Stomach (tissue), 4 donors: ENCODE results near the gene TCN2.

Experiments
- EP300 ChIP-seq: sonication (generic); formaldehyde crosslinking; IDR thresholded peaks from one replicate; pipeline ENCODE4 v1.6.1; 2017; ENCODE audit warnings: antibody characterized with exemption
- POLR2A ChIP-seq, 4 donors: fragments of 450-650 bp; IDR thresholded peaks; one replicate each; pipeline ENCODE4 v1.6.1; 2016; ENCODE audit warnings: antibody characterized with exemption in 4 of 4, control low read depth in 2 of 4, mild to moderate bottlenecking in 1 of 4, moderate library complexity in 1 of 4
- POLR2AphosphoS5 ChIP-seq, 3 donors: sonication (generic); formaldehyde crosslinking; IDR thresholded peaks; one replicate each; pipeline ENCODE4 v1.6.1; 2016; ENCODE audit warnings: antibody characterized with exemption in 3 of 3
- TF ChIP-seq, protein P1 (sequence below), 7 experiments: fragments of 450-650 bp in 4 of 7; fragments of 200-600 bp in 3 of 7; sonication (generic) in 3 of 7; IDR thresholded peaks; one replicate each; pipeline ENCODE4 v1.5.1; 2016 to 2019; ENCODE audit warnings: antibody characterized with exemption in 7 of 7, control low read depth in 2 of 7, mild to moderate bottlenecking in 1 of 7

GRCh38 chr22:30586414-30586813, 20.6 kb upstream of the TCN2 start:
- TF ChIP-seq, protein P1, sequence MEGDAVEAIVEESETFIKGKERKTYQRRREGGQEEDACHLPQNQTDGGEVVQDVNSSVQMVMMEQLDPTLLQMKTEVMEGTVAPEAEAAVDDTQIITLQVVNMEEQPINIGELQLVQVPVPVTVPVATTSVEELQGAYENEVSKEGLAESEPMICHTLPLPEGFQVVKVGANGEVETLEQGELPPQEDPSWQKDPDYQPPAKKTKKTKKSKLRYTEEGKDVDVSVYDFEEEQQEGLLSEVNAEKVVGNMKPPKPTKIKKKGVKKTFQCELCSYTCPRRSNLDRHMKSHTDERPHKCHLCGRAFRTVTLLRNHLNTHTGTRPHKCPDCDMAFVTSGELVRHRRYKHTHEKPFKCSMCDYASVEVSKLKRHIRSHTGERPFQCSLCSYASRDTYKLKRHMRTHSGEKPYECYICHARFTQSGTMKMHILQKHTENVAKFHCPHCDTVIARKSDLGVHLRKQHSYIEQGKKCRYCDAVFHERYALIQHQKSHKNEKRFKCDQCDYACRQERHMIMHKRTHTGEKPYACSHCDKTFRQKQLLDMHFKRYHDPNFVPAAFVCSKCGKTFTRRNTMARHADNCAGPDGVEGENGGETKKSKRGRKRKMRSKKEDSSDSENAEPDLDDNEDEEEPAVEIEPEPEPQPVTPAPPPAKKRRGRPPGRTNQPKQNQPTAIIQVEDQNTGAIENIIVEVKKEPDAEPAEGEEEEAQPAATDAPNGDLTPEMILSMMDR (IDR thresholded peaks at IDR 0.05): no peak
- TF ChIP-seq POLR2AphosphoS5 (IDR thresholded peaks at IDR 0.05): no peak
- no peak for TF ChIP-seq POLR2A (IDR thresholded peaks at IDR 0.05)
- TF ChIP-seq EP300: no peak
